ENCODE measurements around the gene MACF1.
"Not testable (repeated sequence)": the region's sequence is repeated elsewhere in the genome, so short reads cannot be mapped to it uniquely, and the experiment has no call there.

Gene MACF1

DNA sequence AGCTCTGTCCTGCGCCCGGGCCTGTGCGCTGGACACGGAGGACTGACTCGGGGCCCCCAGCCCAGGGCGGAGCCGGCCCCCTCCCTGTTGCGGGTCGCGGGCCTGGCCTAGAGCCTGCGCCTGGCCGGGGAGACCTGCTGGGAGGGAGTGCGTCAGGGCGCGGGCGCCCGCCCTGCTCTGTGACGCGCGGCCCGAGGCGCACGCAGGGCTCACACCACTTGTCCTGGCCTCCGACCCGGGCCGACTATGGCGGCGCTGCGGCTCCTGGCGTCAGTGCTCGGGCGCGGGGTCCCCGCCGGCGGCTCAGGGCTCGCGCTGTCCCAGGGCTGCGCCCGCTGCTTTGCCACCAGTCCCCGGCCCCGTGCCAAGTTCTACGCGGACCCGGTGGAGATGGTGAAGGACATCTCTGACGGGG is 310.2 kb downstream of the MACF1 start:
- H2BK15ac ChIP-seq (ENCODE audit: low read depth, poor library complexity, severe bottlenecking); H3K4me3 ChIP-seq (ENCODE audit: insufficient read depth in 1 of 2, low read depth in 1 of 2, low read length in 2 of 2); H3K27me3 ChIP-seq (ENCODE audit: control insufficient read depth in 1 of 2, insufficient read depth in 1 of 2, low read length in 2 of 2); H2BK12ac ChIP-seq (ENCODE audit: low read length in 2 of 2); H3K4ac ChIP-seq (ENCODE audit: low read depth in 1 of 2, low read length in 2 of 2); H3K79me1 ChIP-seq (replicated peaks; ENCODE audit: low read length, poor library complexity, severe bottlenecking); H3K23ac ChIP-seq (ENCODE audit: low read length in 2 of 2); H3K9ac ChIP-seq (ENCODE audit: low read length); H3K4me1 ChIP-seq (ENCODE audit: control insufficient read depth, insufficient read depth, low read depth, low read length); H2BK5ac ChIP-seq (ENCODE audit: low read depth, low read length, poor library complexity, severe bottlenecking); H2AK5ac ChIP-seq (ENCODE audit: low read length, severe bottlenecking); H4K8ac ChIP-seq (ENCODE audit: low read length); H2BK120ac ChIP-seq (ENCODE audit: low read depth, low read length); H3K27ac ChIP-seq (ENCODE audit: low read length, poor library complexity, severe bottlenecking); H3K18ac ChIP-seq (ENCODE audit: low read depth in 1 of 2, low read length in 2 of 2); H3K14ac ChIP-seq (ENCODE audit: low read length in 2 of 2); H2AFZ ChIP-seq (ENCODE audit: low read depth, low read length); H3K36me3 ChIP-seq (ENCODE audit: control insufficient read depth in 1 of 2, insufficient read depth in 2 of 2, low read depth in 1 of 2, low read length in 2 of 2); H3K9me3 ChIP-seq (ENCODE audit: control insufficient read depth, low read length); H4K91ac ChIP-seq (ENCODE audit: low read length): not testable (repeated sequence)
- WGBS, result no CpG with 5 or more reads among the region's 46 CpGs
- peak; percentile 43 for DNase-seq
- H3K4me2 ChIP-seq (ENCODE audit: low read length, poor library complexity, severe bottlenecking), result peak overlapping the region; percentile 34

DNA sequence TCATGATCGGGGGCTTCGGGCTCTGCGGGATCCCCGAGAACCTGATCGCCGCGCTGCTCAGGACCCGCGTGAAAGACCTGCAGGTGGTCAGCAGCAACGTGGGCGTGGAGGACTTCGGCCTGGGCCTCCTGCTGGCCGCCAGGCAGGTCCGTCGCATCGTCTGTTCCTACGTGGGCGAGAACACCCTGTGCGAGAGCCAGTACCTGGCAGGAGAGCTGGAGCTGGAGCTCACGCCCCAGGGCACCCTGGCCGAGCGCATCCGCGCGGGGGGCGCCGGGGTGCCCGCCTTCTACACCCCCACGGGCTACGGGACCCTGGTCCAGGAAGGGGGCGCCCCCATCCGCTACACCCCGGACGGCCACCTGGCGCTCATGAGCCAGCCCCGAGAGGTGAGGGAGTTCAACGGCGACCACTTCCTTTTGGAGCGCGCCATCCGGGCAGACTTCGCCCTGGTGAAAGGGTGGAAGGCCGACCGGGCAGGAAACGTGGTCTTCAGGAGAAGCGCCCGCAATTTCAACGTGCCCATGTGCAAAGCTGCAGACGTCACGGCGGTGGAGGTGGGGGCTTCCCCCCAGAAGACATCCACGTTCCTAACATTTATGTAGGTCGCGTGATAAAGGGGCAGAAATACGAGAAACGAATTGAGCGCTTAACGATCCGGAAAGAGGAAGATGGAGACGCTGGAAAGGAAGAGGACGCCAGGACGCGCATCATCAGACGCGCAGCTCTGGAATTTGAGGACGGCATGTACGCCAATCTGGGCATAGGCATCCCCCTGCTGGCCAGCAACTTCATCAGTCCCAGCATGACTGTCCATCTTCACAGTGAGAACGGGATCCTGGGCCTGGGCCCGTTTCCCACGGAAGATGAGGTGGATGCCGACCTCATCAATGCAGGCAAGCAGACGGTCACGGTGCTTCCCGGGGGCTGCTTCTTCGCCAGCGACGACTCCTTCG is 310.9 kb downstream of the MACF1 start:
- not testable (repeated sequence) for H2AK5ac ChIP-seq (ENCODE audit: low read length, severe bottlenecking); H3K14ac ChIP-seq (ENCODE audit: low read length in 2 of 2); H2BK120ac ChIP-seq (ENCODE audit: low read depth, low read length); H2AFZ ChIP-seq (ENCODE audit: low read depth, low read length); H3K27ac ChIP-seq (ENCODE audit: low read length, poor library complexity, severe bottlenecking); H3K4ac ChIP-seq (ENCODE audit: low read depth in 1 of 2, low read length in 2 of 2); H2BK15ac ChIP-seq (ENCODE audit: low read depth, poor library complexity, severe bottlenecking); H4K91ac ChIP-seq (ENCODE audit: low read length); H3K23ac ChIP-seq (ENCODE audit: low read length in 2 of 2); H3K18ac ChIP-seq (ENCODE audit: low read depth in 1 of 2, low read length in 2 of 2); H3K79me1 ChIP-seq (replicated peaks; ENCODE audit: low read length, poor library complexity, severe bottlenecking); H3K4me1 ChIP-seq (ENCODE audit: control insufficient read depth, insufficient read depth, low read depth, low read length); H3K9me3 ChIP-seq (ENCODE audit: control insufficient read depth, low read length); H3K4me2 ChIP-seq (ENCODE audit: low read length, poor library complexity, severe bottlenecking); H3K27me3 ChIP-seq (ENCODE audit: control insufficient read depth in 1 of 2, insufficient read depth in 1 of 2, low read length in 2 of 2); H4K8ac ChIP-seq (ENCODE audit: low read length); H2BK5ac ChIP-seq (ENCODE audit: low read depth, low read length, poor library complexity, severe bottlenecking); H3K36me3 ChIP-seq (ENCODE audit: control insufficient read depth in 1 of 2, insufficient read depth in 2 of 2, low read depth in 1 of 2, low read length in 2 of 2); H2BK12ac ChIP-seq (ENCODE audit: low read length in 2 of 2)
- Histone ChIP-seq H3K9ac (ENCODE audit: low read length) (peak overlapping the region; percentile 48), H3K4me3 (ENCODE audit: insufficient read depth in 1 of 2, low read depth in 1 of 2, low read length in 2 of 2) (peak overlapping the region in 1 of 2 experiments; percentile 56)
- peak; percentile 24 for DNase-seq
- WGBS, result no CpG with 5 or more reads among the region's 78 CpGs

DNA sequence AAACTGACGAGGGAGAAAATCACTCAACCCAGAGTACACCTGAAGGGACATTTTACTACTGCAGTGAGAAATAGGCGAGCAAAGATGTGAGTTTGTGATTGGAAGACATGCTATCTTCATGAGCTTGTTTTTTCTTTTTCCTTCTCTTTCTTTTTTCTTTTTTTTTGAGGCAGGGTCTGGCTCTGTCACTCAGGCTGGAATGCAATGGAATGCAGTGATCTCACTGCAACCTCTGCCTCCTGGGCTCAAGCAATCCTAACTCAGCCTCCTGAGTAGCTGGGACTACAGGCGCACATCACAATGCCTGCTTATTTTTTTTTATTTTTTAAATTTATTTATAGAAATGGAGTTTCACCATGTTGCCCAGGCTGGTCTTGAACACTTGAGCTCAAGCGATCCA is 312.3 kb downstream of the MACF1 start:
- not testable (repeated sequence) for DNase-seq; H3K36me3 ChIP-seq (ENCODE audit: control insufficient read depth in 1 of 2, insufficient read depth in 2 of 2, low read depth in 1 of 2, low read length in 2 of 2); H3K4ac ChIP-seq (ENCODE audit: low read depth in 1 of 2, low read length in 2 of 2); H3K4me3 ChIP-seq (ENCODE audit: insufficient read depth in 1 of 2, low read depth in 1 of 2, low read length in 2 of 2); H4K8ac ChIP-seq (ENCODE audit: low read length); H3K27ac ChIP-seq (ENCODE audit: low read length, poor library complexity, severe bottlenecking); H3K18ac ChIP-seq (ENCODE audit: low read depth in 1 of 2, low read length in 2 of 2); H2BK5ac ChIP-seq (ENCODE audit: low read depth, low read length, poor library complexity, severe bottlenecking); H3K14ac ChIP-seq (ENCODE audit: low read length in 2 of 2); H3K4me1 ChIP-seq (ENCODE audit: control insufficient read depth, insufficient read depth, low read depth, low read length); H3K23ac ChIP-seq (ENCODE audit: low read length in 2 of 2); H2AFZ ChIP-seq (ENCODE audit: low read depth, low read length); H3K79me1 ChIP-seq (replicated peaks; ENCODE audit: low read length, poor library complexity, severe bottlenecking); H3K9ac ChIP-seq (ENCODE audit: low read length); H3K27me3 ChIP-seq (ENCODE audit: control insufficient read depth in 1 of 2, insufficient read depth in 1 of 2, low read length in 2 of 2); H3K4me2 ChIP-seq (ENCODE audit: low read length, poor library complexity, severe bottlenecking); H4K91ac ChIP-seq (ENCODE audit: low read length); H2AK5ac ChIP-seq (ENCODE audit: low read length, severe bottlenecking); H3K9me3 ChIP-seq (ENCODE audit: control insufficient read depth, low read length); H2BK12ac ChIP-seq (ENCODE audit: low read length in 2 of 2); H2BK15ac ChIP-seq (ENCODE audit: low read depth, poor library complexity, severe bottlenecking); H2BK120ac ChIP-seq (ENCODE audit: low read depth, low read length)
- WGBS, result no CpG with 5 or more reads among the region's 4 CpGs

DNA sequence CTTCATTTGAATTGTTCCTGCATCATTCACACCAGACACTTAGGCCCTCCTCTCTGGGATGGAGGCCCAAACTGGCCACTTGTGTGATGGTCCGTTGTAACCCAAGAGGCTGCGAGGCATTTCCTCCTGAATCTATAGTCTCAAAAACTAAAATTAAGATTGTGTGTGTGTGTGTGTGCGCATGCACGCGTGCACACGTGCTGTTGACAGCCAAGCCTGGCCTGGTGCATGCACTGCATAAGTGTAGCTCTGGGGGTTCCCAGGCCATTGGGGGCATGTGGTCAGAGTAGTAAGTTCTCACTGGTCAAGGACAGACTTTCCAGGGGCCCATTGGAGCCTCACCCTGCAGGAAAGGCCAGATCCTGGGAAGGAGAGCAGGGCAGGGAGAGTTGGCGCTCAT is 313.4 kb downstream of the MACF1 start:
- not testable (repeated sequence) for H3K14ac ChIP-seq (ENCODE audit: low read length in 2 of 2); H4K91ac ChIP-seq (ENCODE audit: low read length); H3K27me3 ChIP-seq (ENCODE audit: control insufficient read depth in 1 of 2, insufficient read depth in 1 of 2, low read length in 2 of 2); H2AFZ ChIP-seq (ENCODE audit: low read depth, low read length); H2BK120ac ChIP-seq (ENCODE audit: low read depth, low read length); H3K36me3 ChIP-seq (ENCODE audit: control insufficient read depth in 1 of 2, insufficient read depth in 2 of 2, low read depth in 1 of 2, low read length in 2 of 2); H2BK15ac ChIP-seq (ENCODE audit: low read depth, poor library complexity, severe bottlenecking); H3K9me3 ChIP-seq (ENCODE audit: control insufficient read depth, low read length); H3K4ac ChIP-seq (ENCODE audit: low read depth in 1 of 2, low read length in 2 of 2); H3K18ac ChIP-seq (ENCODE audit: low read depth in 1 of 2, low read length in 2 of 2); H3K79me1 ChIP-seq (replicated peaks; ENCODE audit: low read length, poor library complexity, severe bottlenecking); H2BK12ac ChIP-seq (ENCODE audit: low read length in 2 of 2); H2BK5ac ChIP-seq (ENCODE audit: low read depth, low read length, poor library complexity, severe bottlenecking); H3K27ac ChIP-seq (ENCODE audit: low read length, poor library complexity, severe bottlenecking); DNase-seq; H4K8ac ChIP-seq (ENCODE audit: low read length); H3K23ac ChIP-seq (ENCODE audit: low read length in 2 of 2); H3K4me1 ChIP-seq (ENCODE audit: control insufficient read depth, insufficient read depth, low read depth, low read length); H2AK5ac ChIP-seq (ENCODE audit: low read length, severe bottlenecking); H3K9ac ChIP-seq (ENCODE audit: low read length); H3K4me2 ChIP-seq (ENCODE audit: low read length, poor library complexity, severe bottlenecking); H3K4me3 ChIP-seq (ENCODE audit: insufficient read depth in 1 of 2, low read depth in 1 of 2, low read length in 2 of 2)
- WGBS, result no CpG with 5 or more reads among the region's 7 CpGs

All from mesenchymal stem cell (in vitro differentiated cells and primary cell).